Measurements from ENCODE around the gene PRKAR2B.

Gene PRKAR2B

GRCh38 chr7:107043491-107043890 lies 1.0 kb upstream of the PRKAR2B start:
- TF ChIP-seq FOXM1 (IDR thresholded peaks at IDR 0.05; ENCODE audit: borderline replicate concordance) (no peak), L3MBTL2 (conservative IDR thresholded peaks at IDR 0.05) (no peak), FOXK2 (IDR thresholded peaks at IDR 0.05) (no peak), SUZ12 (IDR thresholded peaks at IDR 0.05) (no peak), LEF1 (IDR thresholded peaks at IDR 0.05; ENCODE audit: borderline replicate concordance) (no peak), SP1 (IDR thresholded peaks at IDR 0.05) (no peak), HDGF (IDR thresholded peaks at IDR 0.05; ENCODE audit: borderline replicate concordance) (no peak), ZNF384 (IDR thresholded peaks at IDR 0.05) (no peak), TARDBP (IDR thresholded peaks at IDR 0.05) (no peak), ELF4 (IDR thresholded peaks at IDR 0.05) (no peak), NFRKB (IDR thresholded peaks at IDR 0.05) (no peak), BHLHE40 (IDR thresholded peaks at IDR 0.05; ENCODE audit: borderline replicate concordance) (no peak), CTBP1 (IDR thresholded peaks at IDR 0.05; ENCODE audit: borderline replicate concordance) (no peak), ARNT (IDR thresholded peaks at IDR 0.05) (no peak)
- TF ChIP-seq, protein P1, sequence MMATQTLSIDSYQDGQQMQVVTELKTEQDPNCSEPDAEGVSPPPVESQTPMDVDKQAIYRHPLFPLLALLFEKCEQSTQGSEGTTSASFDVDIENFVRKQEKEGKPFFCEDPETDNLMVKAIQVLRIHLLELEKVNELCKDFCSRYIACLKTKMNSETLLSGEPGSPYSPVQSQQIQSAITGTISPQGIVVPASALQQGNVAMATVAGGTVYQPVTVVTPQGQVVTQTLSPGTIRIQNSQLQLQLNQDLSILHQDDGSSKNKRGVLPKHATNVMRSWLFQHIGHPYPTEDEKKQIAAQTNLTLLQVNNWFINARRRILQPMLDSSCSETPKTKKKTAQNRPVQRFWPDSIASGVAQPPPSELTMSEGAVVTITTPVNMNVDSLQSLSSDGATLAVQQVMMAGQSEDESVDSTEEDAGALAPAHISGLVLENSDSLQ (IDR thresholded peaks at IDR 0.05), result no peak
- DNase-seq (ENCODE audit: extremely low spot score), result no peak
- POLR2A ChIA-PET, result interaction anchor here (1.1 kb wide), 1 partner anchor 10 kb away, joined by 3 read pairs; no protein-coding TSS in a partner anchor
- CTCF ChIA-PET, result no interaction called here

DNA sequence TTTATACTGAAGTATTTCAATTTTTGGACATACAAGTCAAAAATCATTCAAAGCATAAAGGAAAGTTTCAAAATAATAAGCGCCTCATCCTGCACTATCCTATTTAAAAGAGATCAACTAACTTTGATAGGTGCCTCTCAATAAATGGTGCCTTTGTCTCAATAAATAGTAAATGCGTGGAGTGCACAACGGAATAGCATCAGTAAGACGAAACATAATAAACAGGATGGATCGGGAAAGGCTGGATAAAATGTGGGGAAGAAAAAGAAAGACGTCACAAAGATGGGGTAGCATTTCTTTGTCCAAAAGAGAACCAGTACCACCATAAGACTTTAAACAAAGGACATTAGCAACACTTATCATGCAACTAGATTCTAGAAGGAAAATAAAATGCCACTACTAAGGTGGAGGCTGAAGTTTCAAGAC lies 571 bp upstream of the PRKAR2B start:
- ChIA-PET POLR2A (interaction anchor here (1.1 kb wide), 1 partner anchor 11 kb away, joined by 3 read pairs; no protein-coding TSS in a partner anchor), CTCF (no interaction called here)
- no peak for TF ChIP-seq BHLHE40 (IDR thresholded peaks at IDR 0.05; ENCODE audit: borderline replicate concordance)
- TF ChIP-seq ELF4 (IDR thresholded peaks at IDR 0.05), result no peak
- TF ChIP-seq FOXM1 (IDR thresholded peaks at IDR 0.05; ENCODE audit: borderline replicate concordance), result no peak
- no peak for TF ChIP-seq CTBP1 (IDR thresholded peaks at IDR 0.05; ENCODE audit: borderline replicate concordance)
- no peak for TF ChIP-seq FOXK2 (IDR thresholded peaks at IDR 0.05)
- TF ChIP-seq FOXA1 (IDR thresholded peaks at IDR 0.05), result no peak
- no peak for TF ChIP-seq L3MBTL2 (conservative IDR thresholded peaks at IDR 0.05)
- TF ChIP-seq SUZ12 (IDR thresholded peaks at IDR 0.05), result no peak
- TF ChIP-seq, protein P1 (IDR thresholded peaks at IDR 0.05), result no peak
- TF ChIP-seq ARNT (IDR thresholded peaks at IDR 0.05), result no peak
- no peak for TF ChIP-seq LEF1 (IDR thresholded peaks at IDR 0.05; ENCODE audit: borderline replicate concordance)
- no peak for TF ChIP-seq ZNF384 (IDR thresholded peaks at IDR 0.05)
- no peak for TF ChIP-seq TARDBP (IDR thresholded peaks at IDR 0.05)
- no peak for TF ChIP-seq HDGF (IDR thresholded peaks at IDR 0.05; ENCODE audit: borderline replicate concordance)
- TF ChIP-seq SP1 (IDR thresholded peaks at IDR 0.05), result no peak
- TF ChIP-seq NFRKB (IDR thresholded peaks at IDR 0.05), result no peak
- DNase-seq (ENCODE audit: extremely low spot score), result no peak

DNA sequence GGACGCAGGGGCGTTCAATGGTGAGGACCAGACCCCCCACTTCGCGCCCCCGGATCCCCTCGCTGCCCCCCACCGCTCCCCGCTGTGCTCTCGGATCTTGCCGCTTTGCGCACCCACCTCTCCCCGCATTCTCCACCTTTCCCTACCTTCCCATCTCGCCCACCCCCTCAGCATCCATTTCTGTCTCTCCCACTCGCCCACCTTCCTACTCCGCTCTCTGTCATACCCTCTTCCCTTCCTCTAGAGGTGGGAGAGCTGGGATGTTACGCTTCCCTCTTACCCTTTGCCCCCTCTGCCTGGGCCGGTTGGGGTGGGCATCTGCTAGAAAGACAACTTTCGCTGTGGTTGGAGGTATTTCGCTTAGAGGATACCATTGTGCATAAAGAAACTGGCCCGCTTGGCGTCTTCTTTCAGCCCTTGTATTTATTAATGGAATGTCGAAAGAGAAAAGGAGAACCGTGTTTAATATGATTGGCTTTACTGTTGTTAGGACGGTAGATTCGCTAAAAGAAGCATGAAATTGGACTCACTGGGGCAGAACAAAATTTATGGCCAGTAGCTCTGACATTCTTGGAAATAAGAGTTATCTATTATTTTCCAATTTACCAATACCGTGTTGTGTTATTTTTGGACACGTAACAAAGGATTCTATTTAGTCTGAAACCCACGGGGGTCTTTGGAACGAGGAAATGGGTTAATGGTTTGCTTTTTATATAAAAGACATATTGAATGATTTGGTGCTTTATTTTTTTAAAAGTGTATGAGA lies 873 bp downstream of the PRKAR2B start:
- peak; percentile 22 for DNase-seq (ENCODE audit: extremely low spot score)
- CTCF ChIA-PET, result interaction anchor here (0.5 kb wide), 1 partner anchor 86 kb away, joined by 3 read pairs; no protein-coding TSS in a partner anchor
- TF ChIP-seq SUZ12 (IDR thresholded peaks at IDR 0.05) (no peak), ZNF384 (IDR thresholded peaks at IDR 0.05) (no peak), FOXK2 (IDR thresholded peaks at IDR 0.05) (no peak), L3MBTL2 (conservative IDR thresholded peaks at IDR 0.05) (no peak), LEF1 (IDR thresholded peaks at IDR 0.05; ENCODE audit: borderline replicate concordance) (no peak), ARNT (IDR thresholded peaks at IDR 0.05) (no peak), TARDBP (IDR thresholded peaks at IDR 0.05) (no peak)
- POLR2A ChIA-PET, result interaction anchor here (0.6 kb wide), 1 partner anchor 97 kb away, joined by 4 read pairs; no protein-coding TSS in a partner anchor

DNA sequence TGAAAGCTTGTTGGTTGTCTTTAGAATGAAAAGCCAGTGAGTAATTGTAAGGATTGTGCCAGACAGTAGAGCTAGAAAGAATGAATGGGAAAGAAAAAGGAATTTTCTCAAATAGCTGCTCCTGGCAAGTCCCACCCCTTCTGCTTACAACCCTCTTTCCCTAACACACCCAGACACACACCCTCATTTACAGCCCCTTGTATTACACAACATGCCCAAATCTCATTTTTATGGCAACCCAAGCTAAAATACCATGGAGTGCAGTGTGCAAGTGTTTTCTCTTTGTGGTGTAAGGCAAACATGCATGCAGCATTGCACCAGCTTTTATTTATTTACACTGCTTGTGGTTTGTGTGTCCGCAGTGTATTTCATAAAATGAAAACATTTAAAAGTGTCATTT lies 1.5 kb downstream of the PRKAR2B start:
- TF ChIP-seq SP1 (IDR thresholded peaks at IDR 0.05) (no peak), FOXK2 (IDR thresholded peaks at IDR 0.05) (no peak)
- ChIA-PET POLR2A (no interaction called here), CTCF (interaction anchor here (0.5 kb wide), 1 partner anchor 86 kb away, joined by 3 read pairs; no protein-coding TSS in a partner anchor)
- DNase-seq (ENCODE audit: extremely low spot score), result peak; percentile 9

DNA sequence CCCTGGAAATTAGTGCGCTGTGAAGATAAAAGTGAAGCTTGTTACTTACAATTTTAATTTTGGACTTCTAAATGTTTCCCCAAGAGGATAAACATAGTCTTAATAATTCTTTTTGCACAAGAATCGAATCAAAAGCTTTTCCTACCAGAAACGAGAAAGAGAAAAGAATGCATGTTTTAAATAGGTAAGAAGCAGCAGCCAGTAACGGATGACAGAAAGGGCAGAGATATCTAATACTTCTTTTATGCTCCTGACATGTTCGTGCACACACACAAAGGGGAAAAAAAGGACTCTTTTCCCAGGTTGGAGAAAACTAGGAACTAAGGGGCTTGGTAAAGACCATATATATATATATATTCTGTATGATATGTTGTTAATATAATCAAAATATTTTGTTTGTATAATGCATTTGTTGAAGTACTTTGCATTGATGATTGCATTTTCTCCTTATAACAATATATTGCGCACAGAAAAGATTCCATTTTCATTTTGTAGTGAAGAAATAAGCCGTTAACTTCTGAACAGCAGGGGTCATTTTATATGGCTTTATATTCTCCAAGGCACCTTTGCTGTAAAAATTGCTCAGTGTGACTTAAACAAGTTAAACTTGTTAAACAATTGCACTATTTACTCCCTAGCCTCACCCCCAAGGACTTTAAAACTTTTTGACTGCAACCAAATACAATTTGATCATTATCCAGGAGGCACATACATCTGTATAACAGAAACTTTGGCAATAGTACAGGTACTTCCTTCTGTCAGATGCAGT lies 2.2 kb downstream of the PRKAR2B start:
- no peak for DNase-seq (ENCODE audit: extremely low spot score)
- CTCF ChIA-PET, result no interaction called here
- POLR2A ChIA-PET, result no interaction called here
- TF ChIP-seq ZNF384 (IDR thresholded peaks at IDR 0.05), result no peak
- no peak for TF ChIP-seq FOXM1 (IDR thresholded peaks at IDR 0.05; ENCODE audit: borderline replicate concordance)
- TF ChIP-seq TARDBP (IDR thresholded peaks at IDR 0.05), result no peak
- no peak for TF ChIP-seq CTBP1 (IDR thresholded peaks at IDR 0.05; ENCODE audit: borderline replicate concordance)
- TF ChIP-seq ARNT (IDR thresholded peaks at IDR 0.05), result no peak
- TF ChIP-seq L3MBTL2 (conservative IDR thresholded peaks at IDR 0.05), result no peak
- TF ChIP-seq, protein P1 (IDR thresholded peaks at IDR 0.05), result no peak
- no peak for TF ChIP-seq BHLHE40 (IDR thresholded peaks at IDR 0.05; ENCODE audit: borderline replicate concordance)
- no peak for TF ChIP-seq NFRKB (IDR thresholded peaks at IDR 0.05)
- no peak for TF ChIP-seq FOXK2 (IDR thresholded peaks at IDR 0.05)
- TF ChIP-seq SUZ12 (IDR thresholded peaks at IDR 0.05), result no peak
- no peak for TF ChIP-seq SP1 (IDR thresholded peaks at IDR 0.05)
- TF ChIP-seq FOXA1 (IDR thresholded peaks at IDR 0.05), result no peak
- no peak for TF ChIP-seq LEF1 (IDR thresholded peaks at IDR 0.05; ENCODE audit: borderline replicate concordance)
- TF ChIP-seq HDGF (IDR thresholded peaks at IDR 0.05; ENCODE audit: borderline replicate concordance), result no peak
- no peak for TF ChIP-seq ELF4 (IDR thresholded peaks at IDR 0.05)

Measured in HEK293T (cell line).